KOPT-K1 (cell line): ENCODE results near the gene CKAP2L.

Experiments
- H3K27ac ChIP-seq: fragments of 200-600 bp; sonication (generic); 2 replicates; pipeline ENCODE4 v1.5.1; 2016; ENCODE audit warnings: antibody characterized with exemption, mild to moderate bottlenecking, low read depth, low read length; ENCODE audit not compliant: poor library complexity, severe bottlenecking
- H3K36me3 ChIP-seq: fragments of 200-600 bp; sonication (generic); 2 replicates; pipeline ENCODE4 v1.5.1; 2017; ENCODE audit warnings: antibody characterized with exemption, mild to moderate bottlenecking, low read length, moderate library complexity; ENCODE audit not compliant: insufficient read depth
- H3K9me3 ChIP-seq: fragments of 200-600 bp; sonication (generic); 2 replicates; pipeline ENCODE4 v1.5.1; 2017; ENCODE audit warnings: antibody characterized with exemption, low read length, mild to moderate bottlenecking; ENCODE audit not compliant: insufficient read depth, poor library complexity, severe bottlenecking

CKAP2L gene

DNA sequence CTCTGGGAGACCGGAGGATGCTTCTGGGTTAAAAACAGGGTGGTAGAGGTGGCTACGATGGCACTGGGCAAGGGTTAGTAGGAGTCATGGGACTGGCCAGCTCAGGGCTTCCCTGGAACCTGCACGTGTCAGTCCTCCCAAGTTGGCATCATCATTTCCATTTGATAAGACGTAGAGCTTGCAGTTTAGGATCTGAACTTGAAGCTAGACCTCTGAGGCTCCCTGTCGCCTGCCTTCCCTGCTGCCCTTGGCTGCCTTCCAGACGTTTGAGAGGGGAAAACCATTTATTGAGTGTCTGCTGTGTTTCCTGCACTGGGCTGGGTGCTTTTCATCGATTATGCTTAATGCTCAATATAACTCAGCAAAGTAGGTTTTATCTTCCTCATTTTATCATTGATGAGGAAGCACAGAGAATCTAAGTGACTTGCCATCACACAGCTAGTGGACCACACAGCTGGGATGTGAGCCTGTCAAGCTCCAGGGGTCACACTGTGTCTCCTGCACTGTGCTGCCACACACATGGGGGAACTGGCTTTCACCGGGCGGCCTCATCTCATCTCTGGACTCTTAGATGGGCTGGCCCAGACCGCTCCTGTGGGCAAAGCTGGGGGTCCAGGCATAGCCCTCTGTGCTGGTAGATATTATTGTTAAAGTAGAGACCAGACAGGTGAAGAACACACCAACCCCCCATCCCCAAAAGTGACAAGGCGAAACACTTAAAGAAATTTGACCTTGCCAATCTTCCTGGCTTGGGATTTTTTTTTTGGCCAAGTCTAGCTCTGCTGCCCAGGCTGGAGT is 35.8 kb downstream of the CKAP2L start:
- Histone ChIP-seq H3K27ac (no peak overlapping the region), H3K36me3 (no peaks in the 10 kb centered on the region), H3K9me3 (no peaks in the 10 kb centered on the region)

DNA sequence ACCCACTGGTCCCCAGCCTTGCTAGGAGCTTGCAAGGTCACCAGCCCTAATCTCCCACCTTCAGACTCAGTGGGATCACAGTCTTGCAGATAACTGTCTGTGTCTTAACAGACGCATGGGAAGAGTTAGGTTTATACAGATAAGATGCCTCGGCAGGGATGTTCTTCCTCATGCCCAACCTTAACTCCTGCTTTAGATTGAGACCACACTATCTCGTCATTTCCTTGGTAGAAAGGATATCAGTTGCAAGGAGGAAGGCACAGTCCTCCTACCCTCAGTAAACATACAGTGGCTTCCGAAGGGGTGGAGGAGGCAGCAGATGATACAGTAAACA is 36.4 kb downstream of the CKAP2L start:
- no peak overlapping the region for H3K27ac ChIP-seq
- H3K36me3 ChIP-seq, result no peaks in the 10 kb centered on the region

GRCh38 chr2:112727276-112728028 is 37.0 kb downstream of the CKAP2L start:
- Histone ChIP-seq H3K9me3 (no peaks in the 10 kb centered on the region), H3K36me3 (no peaks in the 10 kb centered on the region), H3K27ac (no peak overlapping the region)

More for the DNA sequence above, 36.4 kb downstream of the CKAP2L start:
- H3K9me3 ChIP-seq, result no peaks in the 10 kb centered on the region

GRCh38 chr2:112726487-112727190 is 37.8 kb downstream of the CKAP2L start:
- H3K36me3 ChIP-seq, result no peaks in the 10 kb centered on the region
- H3K27ac ChIP-seq, result no peak overlapping the region
- H3K9me3 ChIP-seq, result no peaks in the 10 kb centered on the region

GRCh38 chr2:112725545-112726457 is 38.6 kb downstream of the CKAP2L start:
- no peaks in the 10 kb centered on the region for H3K9me3 ChIP-seq
- no peak overlapping the region for H3K27ac ChIP-seq
- H3K36me3 ChIP-seq, result no peaks in the 10 kb centered on the region

GRCh38 chr2:112724591-112725525 is 39.6 kb downstream of the CKAP2L start:
- no peaks in the 10 kb centered on the region for H3K36me3 ChIP-seq
- H3K27ac ChIP-seq, result no peak overlapping the region
- H3K9me3 ChIP-seq, result no peaks in the 10 kb centered on the region

DNA sequence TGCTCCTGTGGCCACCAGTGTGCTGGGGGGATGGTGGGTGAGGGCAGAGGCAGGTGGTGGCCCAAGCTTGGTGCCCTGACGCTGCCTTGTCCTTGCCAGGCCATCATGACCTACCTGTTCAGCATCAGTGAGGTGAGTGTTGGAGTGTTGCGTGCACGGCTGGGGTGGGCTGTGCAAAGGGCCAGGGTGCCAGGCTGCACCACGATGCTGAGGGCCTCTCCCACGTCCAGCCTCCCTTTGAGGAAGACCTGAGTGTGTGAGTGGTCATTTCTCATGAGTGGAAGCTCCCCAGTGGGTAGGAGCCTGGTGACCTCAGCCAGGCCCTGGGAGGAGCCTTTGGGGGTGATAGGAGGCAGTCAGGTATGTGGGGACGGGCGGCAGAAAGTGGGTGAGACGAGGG is 40.4 kb downstream of the CKAP2L start:
- H3K36me3 ChIP-seq, result no peaks in the 10 kb centered on the region
- no peak overlapping the region for H3K27ac ChIP-seq
- no peaks in the 10 kb centered on the region for H3K9me3 ChIP-seq

DNA sequence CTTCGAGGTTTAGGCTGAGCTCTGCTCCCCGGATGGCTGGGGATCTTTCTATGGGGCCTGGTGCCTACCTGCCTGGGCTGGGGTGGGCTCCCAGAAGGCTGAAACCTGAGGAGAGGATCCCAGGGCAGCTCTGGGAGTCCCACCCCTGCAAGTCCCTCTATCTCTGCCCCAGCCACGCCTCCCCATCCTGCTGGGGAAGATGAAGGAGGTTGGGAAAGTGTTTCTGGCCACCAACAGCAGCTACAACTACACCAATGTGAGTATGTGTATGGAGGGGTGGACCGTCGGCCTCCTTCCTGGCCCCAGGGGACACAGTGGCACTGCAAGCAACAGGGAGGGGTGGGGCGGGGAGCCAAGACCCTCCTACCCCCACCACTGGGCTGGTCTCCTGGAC is 40.9 kb downstream of the CKAP2L start:
- H3K9me3 ChIP-seq, result no peaks in the 10 kb centered on the region
- no peaks in the 10 kb centered on the region for H3K36me3 ChIP-seq
- H3K27ac ChIP-seq, result no peak overlapping the region

DNA sequence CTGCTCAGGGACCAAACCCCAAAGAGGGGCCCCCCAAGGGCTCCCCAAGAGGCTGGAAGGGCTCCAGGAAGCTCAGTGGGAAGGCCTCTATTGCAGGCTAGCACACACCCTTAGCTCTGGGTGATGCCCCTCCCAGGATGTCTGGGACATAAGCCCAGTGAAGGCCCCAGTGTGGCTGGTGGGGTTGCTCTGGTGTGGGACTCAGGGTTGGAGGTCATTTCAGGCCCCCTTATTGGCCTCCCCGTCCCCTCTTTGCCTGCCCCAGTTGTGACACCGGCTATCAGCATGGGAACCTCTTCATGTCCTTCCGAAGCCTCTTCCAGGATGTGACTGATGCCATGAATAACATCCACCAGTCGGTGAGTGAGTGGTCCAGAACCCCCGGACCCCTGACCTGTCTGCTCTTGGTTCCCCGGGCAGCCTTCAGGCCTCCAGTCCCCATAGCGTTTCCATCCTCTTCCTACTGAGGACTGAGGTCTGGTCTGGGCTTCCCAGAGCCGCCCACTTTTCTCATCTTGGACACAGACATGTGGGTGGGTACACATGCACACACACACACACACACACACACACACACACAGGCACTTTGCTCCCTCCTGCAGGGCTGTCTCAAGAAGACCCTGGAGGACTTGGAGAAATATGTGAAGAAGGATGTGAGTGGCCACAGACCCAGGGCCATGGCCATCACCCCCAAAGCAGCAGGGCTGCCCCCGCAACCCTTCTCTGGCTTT is 41.4 kb downstream of the CKAP2L start:
- Histone ChIP-seq H3K27ac (no peak overlapping the region), H3K9me3 (no peaks in the 10 kb centered on the region), H3K36me3 (no peaks in the 10 kb centered on the region)

DNA sequence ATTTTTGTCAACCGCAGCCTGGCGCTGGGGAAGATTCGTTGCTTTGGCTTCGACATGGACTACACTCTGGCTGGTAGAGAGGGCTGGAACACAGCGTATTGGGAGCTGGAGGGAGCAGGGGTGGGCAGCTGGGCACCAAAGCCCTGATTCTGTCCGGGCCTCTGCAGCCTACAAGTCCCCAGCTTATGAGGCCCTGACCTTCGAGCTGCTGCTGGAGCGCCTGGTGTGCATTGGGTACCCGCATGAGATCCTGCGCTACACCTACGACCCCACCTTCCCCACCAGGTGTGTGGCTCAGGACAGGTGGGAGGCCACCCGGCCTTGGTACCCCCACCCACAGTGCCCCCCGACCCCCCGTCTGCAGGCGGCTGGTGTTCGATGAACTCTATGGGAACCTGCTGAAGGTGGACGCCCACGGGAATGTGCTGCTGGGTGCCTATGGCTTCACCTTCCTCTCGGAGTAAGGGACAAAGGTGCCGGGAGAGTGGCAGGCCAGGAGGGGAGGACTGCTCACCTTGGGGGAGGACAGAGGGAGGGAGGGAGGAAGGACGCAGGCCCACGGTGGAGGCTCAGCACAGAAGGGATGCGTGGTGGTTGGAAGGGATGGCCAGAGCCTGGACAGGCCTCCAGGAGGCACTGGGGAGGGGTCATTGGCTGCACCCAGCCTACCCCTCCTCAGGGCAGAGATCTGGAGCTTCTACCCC is 42.4 kb downstream of the CKAP2L start:
- H3K27ac ChIP-seq, result no peak overlapping the region
- H3K9me3 ChIP-seq, result no peaks in the 10 kb centered on the region
- no peaks in the 10 kb centered on the region for H3K36me3 ChIP-seq

GRCh38 chr2:112720785-112721184 is 43.6 kb downstream of the CKAP2L start, which contains the start of gene NT5DC4:
Gene NT5DC4 (plus strand): TSS chr2:112721020. CDS start chr2:112721080, 60 bp downstream.
- H3K9me3 ChIP-seq, result no peaks in the 10 kb centered on the region
- H3K27ac ChIP-seq, result no peak within 1 kb of the TSS
- H3K36me3 ChIP-seq, result no peaks in the 10 kb centered on the region

GRCh38 chr2:112718863-112719370 is 45.5 kb downstream of the CKAP2L start:
- Histone ChIP-seq H3K27ac (no peak overlapping the region), H3K9me3 (no peaks in the 10 kb centered on the region), H3K36me3 (no peaks in the 10 kb centered on the region)
